Stomach (tissue), 4 donors: Measurements from ENCODE around the gene SMTNL2.

Experiments
- CTCF ChIP-seq, 7 experiments: fragments of 450-650 bp in 4 of 7; fragments of 200-600 bp in 3 of 7; sonication (generic) in 3 of 7; IDR thresholded peaks; one replicate each; pipeline ENCODE4 v1.5.1; 2016 to 2019; ENCODE audit warnings: antibody characterized with exemption in 7 of 7, control low read depth in 2 of 7, mild to moderate bottlenecking in 1 of 7
- POLR2A ChIP-seq, 4 donors: fragments of 450-650 bp; IDR thresholded peaks; one replicate each; pipeline ENCODE4 v1.6.1; 2016; ENCODE audit warnings: antibody characterized with exemption in 4 of 4, control low read depth in 2 of 4, mild to moderate bottlenecking in 1 of 4, moderate library complexity in 1 of 4
- POLR2AphosphoS5 ChIP-seq, 3 donors: sonication (generic); formaldehyde crosslinking; IDR thresholded peaks; one replicate each; pipeline ENCODE4 v1.6.1; 2016; ENCODE audit warnings: antibody characterized with exemption in 3 of 3

- TF ChIP-seq CTCF (IDR thresholded peaks at IDR 0.05) (no peak), POLR2AphosphoS5 (IDR thresholded peaks at IDR 0.05) (no peak), POLR2A (IDR thresholded peaks at IDR 0.05) (no peak)
Observed at GRCh38 chr17:4607261-4607741, 23.0 kb downstream of the SMTNL2 start.
